Measurements from ENCODE around the gene POLR1B.

GRCh38 chr2:112493048-112493447, 49.2 kb upstream of the POLR1B start:
- no peak for TF ChIP-seq CTCF (IDR thresholded peaks at IDR 0.05)
- no peak for TF ChIP-seq POLR2A (IDR thresholded peaks at IDR 0.05)
